Keratinocyte (primary cell): ENCODE data around the gene CECR2. TPM values are rescaled to one million over a fixed set of nuclear protein-coding genes. Genes with fewer than 3 reads are reported as not detected.

Experiments
- DNase-seq: peaks from one replicate; pipeline ENCODE4 v3.0.0-alpha.2; 2011; ENCODE audit warnings: low read depth, missing footprints, low spot score
- FAIRE-seq: peaks from 2 replicates; lab custom pipeline; 2011; peaks lifted over from hg19 to GRCh38; lab: Jason Lieb, UNC
- H2AFZ ChIP-seq: 2 replicates; pipeline ENCODE4 v1.6.0; 2012; ENCODE audit warnings: low read length, control low read depth, inconsistent platforms; ENCODE audit not compliant: control insufficient read depth
- H3K27ac ChIP-seq: 2 replicates; pipeline ENCODE4 v1.5.1; 2011; ENCODE audit warnings: low read length; ENCODE audit not compliant: control insufficient read depth, insufficient read depth
- H3K27me3 ChIP-seq: 3 replicates; pipeline ENCODE4 v1.6.0; 2011; ENCODE audit warnings: low read length; ENCODE audit not compliant: control insufficient read depth, insufficient read depth; ENCODE audit errors: extremely low read depth
- H3K36me3 ChIP-seq, 2 experiments: 2 replicates in 1 of 2; 3 replicates in 1 of 2; pipeline ENCODE4 v1.5.1; 2011; ENCODE audit warnings: low read length in 2 of 2, mild to moderate bottlenecking in 1 of 2; ENCODE audit not compliant: control insufficient read depth in 2 of 2, insufficient read depth in 2 of 2; ENCODE audit errors: extremely low read depth in 1 of 2
- H3K4me1 ChIP-seq: 3 replicates; pipeline ENCODE4 v1.5.1; 2011; ENCODE audit warnings: low read length; ENCODE audit not compliant: control insufficient read depth, insufficient read depth; ENCODE audit errors: extremely low read depth
- H3K4me2 ChIP-seq: 3 replicates; pipeline ENCODE4 v1.6.0; 2011; ENCODE audit warnings: low read depth, low read length; ENCODE audit not compliant: control insufficient read depth, insufficient read depth; ENCODE audit errors: extremely low read depth
- H3K4me3 ChIP-seq, 3 experiments: fragments of 200-600 bp in 1 of 3; sonication (generic) in 1 of 3; 2 replicates in 2 of 3; 3 replicates in 1 of 3; pipeline ENCODE4 v1.5.1; 2011 to 2016; ENCODE audit warnings: low read length in 3 of 3, mild to moderate bottlenecking in 3 of 3, control low read depth in 2 of 3, inconsistent platforms in 1 of 3, low read depth in 1 of 3, mixed read lengths in 1 of 3, mixed run types in 1 of 3, moderate library complexity in 1 of 3; ENCODE audit not compliant: control insufficient read depth in 2 of 3, insufficient read depth in 2 of 3; ENCODE audit errors: extremely low read depth in 1 of 3
- H3K79me2 ChIP-seq: 2 replicates; pipeline ENCODE4 v1.6.0; 2012; ENCODE audit warnings: low read length; ENCODE audit not compliant: control insufficient read depth, insufficient read depth
- H3K9ac ChIP-seq: 3 replicates; pipeline ENCODE4 v1.6.0; 2011; ENCODE audit warnings: low read length; ENCODE audit not compliant: control insufficient read depth, insufficient read depth; ENCODE audit errors: extremely low read depth
- H3K9me1 ChIP-seq: 3 replicates; pipeline ENCODE4 v1.6.0; 2011; ENCODE audit warnings: low read length; ENCODE audit not compliant: control insufficient read depth, insufficient read depth; ENCODE audit errors: extremely low read depth
- H3K9me3 ChIP-seq: 2 replicates; pipeline ENCODE4 v1.5.1; 2012; ENCODE audit warnings: low read depth, low read length; ENCODE audit not compliant: control insufficient read depth
- H4K20me1 ChIP-seq: 3 replicates; pipeline ENCODE4 v1.6.0; 2011; ENCODE audit warnings: low read length; ENCODE audit not compliant: control insufficient read depth, insufficient read depth; ENCODE audit errors: extremely low read depth
- CTCF ChIP-seq, 3 experiments: IDR thresholded peaks in 1 of 3; conservative IDR thresholded peaks in 1 of 3; optimal IDR thresholded peaks in 1 of 3; 2 replicates in 2 of 3; 3 replicates in 1 of 3; pipeline versions ENCODE3 to v1.5.1; 2011; ENCODE audit warnings: low read length in 3 of 3, mild to moderate bottlenecking in 3 of 3, moderate library complexity in 2 of 3, control low read depth in 1 of 3, inconsistent platforms in 1 of 3; ENCODE audit not compliant: insufficient read depth in 2 of 3; ENCODE audit errors: extremely low read depth in 1 of 3
- EZH2 ChIP-seq: IDR thresholded peaks from one replicate; pipeline ENCODE4 v1.6.1; 2012; ENCODE audit warnings: inconsistent platforms, mild to moderate bottlenecking, low read length, moderate library complexity
- dilution Hi-C: fragments of 300-500 bp; cut with MboI; formaldehyde crosslinking; loops from one replicate; pipeline ENCODE4 v1.7.0; 2020; ENCODE audit warnings: low sequenced_read_pairs; ENCODE audit not compliant: extremely low pct_ligation_motif_present
- polyA plus RNA-seq, 5 experiments: library from polyadenylated mRNA; depleted of rRNA in 3 of 5; stranded (reverse) in 3 of 5; stranded (forward) in 1 of 5; unstranded in 1 of 5; fragments of >200 nt; gene quantifications; 1 replicate in 1 of 5; 2 replicates in 3 of 5; 3 replicates in 1 of 5; pipeline versions ENCODE4 v1.2.1 to v1.2.3, GENCODE V29; 2011 to 2012; ENCODE audit warnings: missing spikeins in 2 of 5, low read depth in 1 of 5, low replicate concordance in 1 of 5

Gene CECR2
- polyA plus RNA-seq, 1 donor (not counting 4 experiments of a cell fraction or from before 2014, with no cell fraction given) = not detected

- H3K4me2 ChIP-seq = no peak overlapping the region
Measured at GRCh38 chr22:17579535-17579981, 210.3 kb downstream of the CECR2 start.

GRCh38 chr22:17580441-17581031, 211.3 kb downstream of the CECR2 start:
- Histone ChIP-seq H3K36me3 (no peaks in the 10 kb centered on the region), H3K4me3 (no peak overlapping the region), H3K79me2 (no peaks in the 10 kb centered on the region), H3K9ac (no peak overlapping the region), H4K20me1 (no peaks in the 10 kb centered on the region), H3K9me1 (no peaks in the 10 kb centered on the region), H3K4me1 (peaks cover 11% of the 10 kb centered on the region), H3K27me3 (no peaks in the 10 kb centered on the region), H2AFZ (no peak overlapping the region), H3K9me3 (no peaks in the 10 kb centered on the region), H3K27ac (no peak overlapping the region), H3K4me2 (no peak overlapping the region)
- FAIRE-seq (no peak), DNase-seq (no peak)
- dilution Hi-C loops = no loop called here
- no peak for TF ChIP-seq EZH2
- no peak for TF ChIP-seq CTCF (optimal IDR thresholded peaks at IDR 0.05 in 1 of 3, IDR thresholded peaks at IDR 0.05 in 1 of 3, conservative IDR thresholded peaks at IDR 0.05 in 1 of 3; ENCODE audit: extremely low read depth in 1 of 3, insufficient read depth in 2 of 3, low read length in 3 of 3)

More at GRCh38 chr22:17579535-17579981, 210.3 kb downstream of the CECR2 start:
- H4K20me1 ChIP-seq = no peaks in the 10 kb centered on the region
- dilution Hi-C loops = no loop called here
- no peak overlapping the region for H3K4me3 ChIP-seq
- no peak overlapping the region for H3K27ac ChIP-seq
- DNase-seq (no peak), FAIRE-seq (no peak)
- H3K9me3 ChIP-seq = no peaks in the 10 kb centered on the region
- H3K36me3 ChIP-seq = no peaks in the 10 kb centered on the region
- H3K79me2 ChIP-seq = no peaks in the 10 kb centered on the region
- no peak overlapping the region for H2AFZ ChIP-seq
- peaks cover 15% of the 10 kb centered on the region for H3K4me1 ChIP-seq
- H3K9me1 ChIP-seq = no peaks in the 10 kb centered on the region
- TF ChIP-seq EZH2 (no peak), CTCF (optimal IDR thresholded peaks at IDR 0.05 in 1 of 3, IDR thresholded peaks at IDR 0.05 in 1 of 3, conservative IDR thresholded peaks at IDR 0.05 in 1 of 3; ENCODE audit: extremely low read depth in 1 of 3, insufficient read depth in 2 of 3, low read length in 3 of 3) (no peak)
- no peak overlapping the region for H3K9ac ChIP-seq
- no peaks in the 10 kb centered on the region for H3K27me3 ChIP-seq
